ENCODE measurements around the gene ZNF81. TPM values are rescaled to one million over a fixed set of nuclear protein-coding genes. Genes with fewer than 3 reads are reported as not detected.
A peak's percentile ranks its signal among the peaks of the same experiment; 100 is the strongest.

ZNF81 gene
- total RNA-seq, 1 donor from 2014 or later = 10.3 TPM

GRCh38 chrX:47815901-47816845 lies 20.5 kb upstream of the ZNF81 start:
- no peaks in the 10 kb centered on the region for H3K27me3 ChIP-seq (ENCODE audit: low read depth)
- H3K9me3 ChIP-seq = no peaks in the 10 kb centered on the region
- H3K4me1 ChIP-seq = no peaks in the 10 kb centered on the region
- intact Hi-C loops (cut with DNase I) = no loop called here
- no peaks in the 10 kb centered on the region for H3K36me3 ChIP-seq
- H3K4me3 ChIP-seq = no peak overlapping the region
- DNase-seq = no peak
- TF ChIP-seq CTCF (IDR thresholded peaks at IDR 0.05) = no peak
- ATAC-seq = peak; percentile 40 to 59
- H3K27ac ChIP-seq = no peak overlapping the region

- TF ChIP-seq CTCF (IDR thresholded peaks at IDR 0.05) = no peak
- no peak for DNase-seq
- H3K9me3 ChIP-seq = no peaks in the 10 kb centered on the region
- H3K27ac ChIP-seq = no peak overlapping the region
- H3K4me3 ChIP-seq = no peak overlapping the region
- intact Hi-C loops (cut with DNase I) = no loop called here
- no peaks in the 10 kb centered on the region for H3K4me1 ChIP-seq
- no peaks in the 10 kb centered on the region for H3K36me3 ChIP-seq
- ATAC-seq = no peak
- H3K27me3 ChIP-seq (ENCODE audit: low read depth) = no peaks in the 10 kb centered on the region
These were observed 19.3 kb upstream of the ZNF81 start for GRCh38 chrX:47817421-47817820.

- intact Hi-C loops (cut with DNase I) = no loop called here
- no peak overlapping the region for H3K4me3 ChIP-seq
- no peaks in the 10 kb centered on the region for H3K36me3 ChIP-seq
- H3K27me3 ChIP-seq (ENCODE audit: low read depth) = no peaks in the 10 kb centered on the region
- H3K4me1 ChIP-seq = no peaks in the 10 kb centered on the region
- TF ChIP-seq CTCF (IDR thresholded peaks at IDR 0.05) = no peak
- H3K27ac ChIP-seq = no peak overlapping the region
- DNase-seq (no peak), ATAC-seq (no peak)
- no peaks in the 10 kb centered on the region for H3K9me3 ChIP-seq
These were observed 18.8 kb upstream of the ZNF81 start for GRCh38 chrX:47817897-47818296.

- intact Hi-C loops (cut with DNase I) = no loop called here
- no peaks in the 10 kb centered on the region for H3K27me3 ChIP-seq (ENCODE audit: low read depth)
- no peak overlapping the region for H3K27ac ChIP-seq
- H3K4me3 ChIP-seq = no peak overlapping the region
- no peaks in the 10 kb centered on the region for H3K4me1 ChIP-seq
- no peaks in the 10 kb centered on the region for H3K9me3 ChIP-seq
- DNase-seq (no peak), ATAC-seq (no peak)
- no peak for TF ChIP-seq CTCF (IDR thresholded peaks at IDR 0.05)
- no peaks in the 10 kb centered on the region for H3K36me3 ChIP-seq
These were observed 7.7 kb upstream of the ZNF81 start for GRCh38 chrX:47828984-47829383.

GRCh38 chrX:47831788-47832187 lies 4.9 kb upstream of the ZNF81 start:
- H3K4me1 ChIP-seq = no peaks in the 10 kb centered on the region
- ATAC-seq = no peak

More at GRCh38 chrX:47831788-47832187, 4.9 kb upstream of the ZNF81 start:
- intact Hi-C loops (cut with DNase I) = no loop called here
- H3K4me3 ChIP-seq = no peak overlapping the region
- peak; percentile 67 for TF ChIP-seq CTCF (IDR thresholded peaks at IDR 0.05)
- DNase-seq = peak; percentile 54
- H3K9me3 ChIP-seq = no peaks in the 10 kb centered on the region
- no peaks in the 10 kb centered on the region for H3K27me3 ChIP-seq (ENCODE audit: low read depth)
- H3K36me3 ChIP-seq = no peaks in the 10 kb centered on the region
- no peak overlapping the region for H3K27ac ChIP-seq
